HepG2 (cell line): ENCODE data around the gene LAMA5. TPM values are rescaled to one million over a fixed set of nuclear protein-coding genes. Genes with fewer than 3 reads are reported as not detected.
A peak's percentile ranks its signal among the peaks of the same experiment; 100 is the strongest.

ENCODE experiments used
- AGO2 ChIP-seq: fragments of 200-400 bp; formaldehyde crosslinking; optimal IDR thresholded peaks from 2 replicates; pipeline ENCODE3; 2017; ENCODE audit warnings: mild to moderate bottlenecking, low read depth, low read length, moderate library complexity
- FIP1L1 ChIP-seq: fragments of 200-400 bp; formaldehyde crosslinking; IDR thresholded peaks from 2 replicates; pipeline ENCODE4 v1.6.1; 2018; ENCODE audit warnings: low read depth, mild to moderate bottlenecking, low read length, moderate library complexity, borderline replicate concordance; ENCODE audit not compliant: insufficient read depth
- PCBP1 ChIP-seq: fragments of 200-400 bp; formaldehyde crosslinking; IDR thresholded peaks from 2 replicates; pipeline ENCODE4 v1.6.1; 2017; ENCODE audit warnings: mild to moderate bottlenecking, low read depth, low read length, borderline replicate concordance
- REPIN1 ChIP-seq: sonication (generic); formaldehyde crosslinking; IDR thresholded peaks from 2 replicates; pipeline ENCODE4 v1.8.0; 2022; ENCODE audit warnings: missing genetic modification reagents, low read depth, mild to moderate bottlenecking, borderline replicate concordance
- ZMYM3 ChIP-seq: sonication (generic); formaldehyde crosslinking; IDR thresholded peaks from 2 replicates; pipeline ENCODE4 v1.5.1; 2020; ENCODE audit warnings: mild to moderate bottlenecking, missing genetic modification reagents
- ZNF460 ChIP-seq: sonication (generic); formaldehyde crosslinking; IDR thresholded peaks from 2 replicates; pipeline ENCODE4 v1.5.1; 2020; ENCODE audit warnings: missing genetic modification reagents, mild to moderate bottlenecking, borderline replicate concordance
- ZNF772 ChIP-seq: sonication (generic); formaldehyde crosslinking; IDR thresholded peaks from 2 replicates; pipeline ENCODE4 v1.5.0; 2020; ENCODE audit warnings: mild to moderate bottlenecking, missing genetic modification reagents
- ZNF776 ChIP-seq: sonication (generic); formaldehyde crosslinking; IDR thresholded peaks from 2 replicates; pipeline ENCODE4 v1.4.0; 2020; ENCODE audit warnings: mild to moderate bottlenecking, missing genetic modification reagents
- ZZZ3 ChIP-seq: sonication (generic); formaldehyde crosslinking; IDR thresholded peaks from 2 replicates; pipeline ENCODE4 v1.4.0; 2020; ENCODE audit warnings: missing genetic modification reagents, mild to moderate bottlenecking, borderline replicate concordance
- polyA plus RNA-seq, 8 experiments: library from polyadenylated mRNA; depleted of rRNA in 3 of 8; stranded (reverse) in 7 of 8; unstranded in 1 of 8; fragments of >200 nt; fragmentation: Illumina TruSeq in 4 of 8; extraction: Trizol in 4 of 8; gene quantifications; 2 replicates each; pipeline versions ENCODE4 v1.2.1 to v1.2.3, GENCODE V29; 2011 to 2016; ENCODE audit warnings: low read depth in 4 of 8, missing spikeins in 1 of 8, mixed read lengths in 1 of 8; ENCODE audit not compliant: insufficient read depth in 1 of 8
- total RNA-seq, 5 experiments: library from RNA; depleted of rRNA; stranded (reverse); fragments of >200 nt; fragmentation: Illumina TruSeq; extraction: Trizol; gene quantifications; 2 replicates each; pipeline ENCODE4 v1.2.3, GENCODE V29; 2016; ENCODE audit warnings: low read depth in 1 of 5
- TF ChIP-seq, protein P1 (sequence below): sonication (generic); formaldehyde crosslinking; IDR thresholded peaks from 2 replicates; pipeline ENCODE4 v1.5.1; 2020; ENCODE audit warnings: mild to moderate bottlenecking, missing genetic modification reagents, moderate library complexity
- TF ChIP-seq, protein P2 (sequence below): sonication (generic); formaldehyde crosslinking; IDR thresholded peaks from 2 replicates; pipeline ENCODE4 v1.5.1; 2020; ENCODE audit warnings: mild to moderate bottlenecking, missing genetic modification reagents

Gene LAMA5
- total and polyA plus RNA-seq, 2 of the 13 experiments (the other 11 are each of a cell fraction or from before 2014, with no cell fraction given) = 21.0 to 44.7 TPM

DNA sequence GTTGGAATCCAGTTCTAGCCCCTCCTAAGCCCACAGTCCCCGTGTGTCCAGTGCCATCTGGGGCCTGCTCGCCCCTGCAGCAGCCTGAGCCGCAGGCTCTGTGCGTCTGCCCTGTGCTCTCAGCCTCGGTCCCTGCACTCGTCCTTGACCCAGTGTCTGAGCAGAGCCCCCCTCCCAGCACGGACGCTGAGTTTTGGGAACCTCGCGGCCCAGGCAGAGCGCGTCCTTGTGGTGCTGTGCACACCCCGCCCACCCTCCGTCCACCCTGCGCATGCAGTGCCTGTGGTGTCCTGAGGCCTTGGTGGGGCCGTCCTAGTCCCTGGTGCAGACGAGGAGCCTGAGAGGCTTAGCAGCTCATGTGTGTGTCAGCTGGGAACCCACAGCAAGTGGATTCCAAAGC lies 97.2 kb downstream of the LAMA5 start (continued):
- TF ChIP-seq ZNF776 (CRISPR knock-in tag) (0 out of 2 replicates have a peak, but pooled peaks have one; percentile 36), ZMYM3 (CRISPR knock-in tag) (no peak), ZNF772 (CRISPR knock-in tag) (no peak), AGO2 (peak; percentile 51), REPIN1 (no peak), ZNF460 (no peak), ZZZ3 (CRISPR knock-in tag) (0 out of 2 replicates have a peak, but pooled peaks have one; percentile 16), PCBP1 (no peak), FIP1L1 (no peak)
- TF ChIP-seq, protein P1, sequence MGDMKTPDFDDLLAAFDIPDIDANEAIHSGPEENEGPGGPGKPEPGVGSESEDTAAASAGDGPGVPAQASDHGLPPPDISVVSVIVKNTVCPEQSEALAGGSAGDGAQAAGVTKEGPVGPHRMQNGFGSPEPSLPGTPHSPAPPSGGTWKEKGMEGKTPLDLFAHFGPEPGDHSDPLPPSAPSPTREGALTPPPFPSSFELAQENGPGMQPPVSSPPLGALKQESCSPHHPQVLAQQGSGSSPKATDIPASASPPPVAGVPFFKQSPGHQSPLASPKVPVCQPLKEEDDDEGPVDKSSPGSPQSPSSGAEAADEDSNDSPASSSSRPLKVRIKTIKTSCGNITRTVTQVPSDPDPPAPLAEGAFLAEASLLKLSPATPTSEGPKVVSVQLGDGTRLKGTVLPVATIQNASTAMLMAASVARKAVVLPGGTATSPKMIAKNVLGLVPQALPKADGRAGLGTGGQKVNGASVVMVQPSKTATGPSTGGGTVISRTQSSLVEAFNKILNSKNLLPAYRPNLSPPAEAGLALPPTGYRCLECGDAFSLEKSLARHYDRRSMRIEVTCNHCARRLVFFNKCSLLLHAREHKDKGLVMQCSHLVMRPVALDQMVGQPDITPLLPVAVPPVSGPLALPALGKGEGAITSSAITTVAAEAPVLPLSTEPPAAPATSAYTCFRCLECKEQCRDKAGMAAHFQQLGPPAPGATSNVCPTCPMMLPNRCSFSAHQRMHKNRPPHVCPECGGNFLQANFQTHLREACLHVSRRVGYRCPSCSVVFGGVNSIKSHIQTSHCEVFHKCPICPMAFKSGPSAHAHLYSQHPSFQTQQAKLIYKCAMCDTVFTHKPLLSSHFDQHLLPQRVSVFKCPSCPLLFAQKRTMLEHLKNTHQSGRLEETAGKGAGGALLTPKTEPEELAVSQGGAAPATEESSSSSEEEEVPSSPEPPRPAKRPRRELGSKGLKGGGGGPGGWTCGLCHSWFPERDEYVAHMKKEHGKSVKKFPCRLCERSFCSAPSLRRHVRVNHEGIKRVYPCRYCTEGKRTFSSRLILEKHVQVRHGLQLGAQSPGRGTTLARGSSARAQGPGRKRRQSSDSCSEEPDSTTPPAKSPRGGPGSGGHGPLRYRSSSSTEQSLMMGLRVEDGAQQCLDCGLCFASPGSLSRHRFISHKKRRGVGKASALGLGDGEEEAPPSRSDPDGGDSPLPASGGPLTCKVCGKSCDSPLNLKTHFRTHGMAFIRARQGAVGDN (CRISPR knock-in tag) = peak; percentile 27
- TF ChIP-seq, protein P2, sequence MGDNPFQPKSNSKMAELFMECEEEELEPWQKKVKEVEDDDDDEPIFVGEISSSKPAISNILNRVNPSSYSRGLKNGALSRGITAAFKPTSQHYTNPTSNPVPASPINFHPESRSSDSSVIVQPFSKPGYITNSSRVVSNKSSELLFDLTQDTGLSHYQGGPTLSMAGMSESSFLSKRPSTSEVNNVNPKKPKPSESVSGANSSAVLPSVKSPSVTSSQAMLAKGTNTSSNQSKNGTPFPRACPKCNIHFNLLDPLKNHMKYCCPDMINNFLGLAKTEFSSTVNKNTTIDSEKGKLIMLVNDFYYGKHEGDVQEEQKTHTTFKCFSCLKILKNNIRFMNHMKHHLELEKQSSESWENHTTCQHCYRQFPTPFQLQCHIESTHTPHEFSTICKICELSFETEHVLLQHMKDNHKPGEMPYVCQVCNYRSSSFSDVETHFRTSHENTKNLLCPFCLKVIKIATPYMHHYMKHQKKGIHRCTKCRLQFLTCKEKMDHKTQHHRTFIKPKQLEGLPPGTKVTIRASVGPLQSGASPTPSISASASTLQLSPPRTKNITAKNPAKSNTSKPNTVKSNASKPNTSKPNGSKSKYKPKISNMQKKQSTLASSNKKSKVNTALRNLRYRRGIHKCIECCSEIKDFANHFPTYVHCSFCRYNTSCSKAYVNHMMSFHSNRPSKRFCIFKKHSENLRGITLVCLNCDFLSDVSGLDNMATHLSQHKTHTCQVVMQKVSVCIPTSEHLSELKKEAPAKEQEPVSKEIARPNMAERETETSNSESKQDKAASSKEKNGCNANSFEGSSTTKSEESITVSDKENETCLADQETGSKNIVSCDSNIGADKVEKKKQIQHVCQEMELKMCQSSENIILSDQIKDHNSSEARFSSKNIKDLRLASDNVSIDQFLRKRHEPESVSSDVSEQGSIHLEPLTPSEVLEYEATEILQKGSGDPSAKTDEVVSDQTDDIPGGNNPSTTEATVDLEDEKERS = no peak
